SK-N-SH (cell line): ENCODE results near the gene PRSS56. TPM values are rescaled to one million over a fixed set of nuclear protein-coding genes. Genes with fewer than 3 reads are reported as not detected.
"Not testable (repeated sequence)": the region's sequence is repeated elsewhere in the genome, so short reads cannot be mapped to it uniquely, and the experiment has no call there.

Experiments
- CTCF ChIA-PET: fragments of 300-600, 350-600 bp; formaldehyde crosslinking; extraction: SDS; loops from one replicate; lab custom pipeline; 2021; lab: Yijun Ruan, JAX
- POLR2A ChIA-PET: fragments of 350-600 bp; sonication (Branson Sonifier 250); formaldehyde crosslinking; extraction: SDS; loops from one replicate; lab custom pipeline; 2020; ENCODE audit warnings: antibody characterized with exemption, inconsistent platforms; lab: Yijun Ruan, JAX
- DNase-seq: peaks from one replicate; pipeline ENCODE4 v3.0.0; 2012
- H2AFZ ChIP-seq: fragments of 200-600 bp; sonication (generic); 2 replicates; pipeline ENCODE4 v1.8.1; 2016; ENCODE audit warnings: antibody characterized with exemption, mild to moderate bottlenecking, low read depth
- H3F3A ChIP-seq: fragments of 200-600 bp; sonication (generic); replicated peaks from 2 replicates; pipeline ENCODE3; 2016; ENCODE audit warnings: antibody characterized with exemption, mild to moderate bottlenecking; ENCODE audit not compliant: insufficient read depth
- H3K27ac ChIP-seq, 2 experiments: fragments of 200-500 bp in 1 of 2; fragments of 200-600 bp in 1 of 2; sonication (Bioruptor generic) in 1 of 2; sonication (generic), shearing (Covaris generic) in 1 of 2; 2 replicates each; pipeline versions ENCODE4 v1.5.1 to v1.6.1; 2014 to 2016; ENCODE audit warnings: low read depth in 2 of 2, inconsistent platforms in 1 of 2, low read length in 1 of 2, mild to moderate bottlenecking in 1 of 2, mixed read lengths in 1 of 2
- H3K27me3 ChIP-seq: fragments of 200-600 bp; sonication (generic), shearing (Covaris generic); 2 replicates; pipeline ENCODE4 v1.6.1; 2016; ENCODE audit warnings: mixed run types; ENCODE audit not compliant: insufficient read depth
- H3K36me3 ChIP-seq, 2 experiments: fragments of 200-500 bp in 1 of 2; fragments of 200-600 bp in 1 of 2; sonication (Bioruptor generic) in 1 of 2; sonication (generic) in 1 of 2; replicated peaks in 1 of 2; 2 replicates each; pipeline versions ENCODE3 to v1.5.1; 2014 to 2016; ENCODE audit warnings: low read length in 1 of 2, mild to moderate bottlenecking in 1 of 2; ENCODE audit not compliant: insufficient read depth in 2 of 2, control insufficient read depth in 1 of 2
- H3K4me1 ChIP-seq, 2 experiments: fragments of 200-500 bp in 1 of 2; fragments of 200-600 bp in 1 of 2; sonication (Bioruptor generic) in 1 of 2; sonication (generic), shearing (Covaris generic) in 1 of 2; 2 replicates each; pipeline versions ENCODE4 v1.5.1 to v1.6.1; 2014 to 2016; ENCODE audit warnings: low read depth in 1 of 2, low read length in 1 of 2, mixed run types in 1 of 2; ENCODE audit not compliant: insufficient read depth in 2 of 2, control insufficient read depth in 1 of 2
- H3K4me2 ChIP-seq: fragments of 200-600 bp; sonication (generic), shearing (Covaris generic); 2 replicates; pipeline ENCODE4 v1.6.1; 2017; ENCODE audit warnings: mixed run types
- H3K4me3 ChIP-seq, 2 experiments: fragments of 200-500 bp in 1 of 2; fragments of 200-600 bp in 1 of 2; sonication (Bioruptor generic) in 1 of 2; sonication (generic), shearing (Covaris generic) in 1 of 2; 2 replicates each; pipeline versions ENCODE4 v1.5.1 to v1.8.1; 2014 to 2016; ENCODE audit warnings: low read depth in 2 of 2, inconsistent platforms in 1 of 2, low read length in 1 of 2, mild to moderate bottlenecking in 1 of 2, mixed read lengths in 1 of 2, moderate library complexity in 1 of 2
- H3K79me2 ChIP-seq: fragments of 200-600 bp; sonication (generic); 2 replicates; pipeline ENCODE4 v1.8.1; 2017; ENCODE audit warnings: mild to moderate bottlenecking; ENCODE audit not compliant: insufficient read depth
- H3K9ac ChIP-seq: fragments of 200-600 bp; sonication (generic); 2 replicates; pipeline ENCODE4 v1.6.1; 2017; ENCODE audit warnings: mixed run types
- H3K9me2 ChIP-seq: fragments of 200-600 bp; sonication (generic); 2 replicates; pipeline ENCODE4 v1.6.1; 2017; ENCODE audit warnings: mixed run types
- H3K9me3 ChIP-seq: fragments of 200-600 bp; sonication (generic); 2 replicates; pipeline ENCODE4 v1.6.1; 2017; ENCODE audit warnings: mixed run types, mild to moderate bottlenecking, moderate library complexity
- H4K20me1 ChIP-seq: fragments of 200-600 bp; sonication (generic); 2 replicates; pipeline ENCODE4 v1.6.1; 2017; ENCODE audit warnings: mild to moderate bottlenecking, mixed run types; ENCODE audit not compliant: insufficient read depth
- CTCF ChIP-seq: fragments of 200-600 bp; sonication (generic); IDR thresholded peaks from 2 replicates; pipeline ENCODE4 v1.6.1; 2017; ENCODE audit warnings: antibody characterized with exemption, mild to moderate bottlenecking, moderate library complexity
- EP300 ChIP-seq, 2 experiments: IDR thresholded peaks; 2 replicates each; pipeline versions ENCODE4 v1.4.0 to v1.6.1; 2012; ENCODE audit warnings: borderline replicate concordance in 1 of 2, low read depth in 1 of 2, low read length in 1 of 2
- MAX ChIP-seq: IDR thresholded peaks from 2 replicates; pipeline ENCODE4 v1.4.0; 2012; ENCODE audit warnings: low read depth
- MXI1 ChIP-seq: IDR thresholded peaks from 2 replicates; pipeline ENCODE4 v1.6.1; 2012; ENCODE audit warnings: mild to moderate bottlenecking, low read depth, low read length, improper control_type of control experiment
- PBX3 ChIP-seq: IDR thresholded peaks from 2 replicates; pipeline ENCODE4; 2012
- POLR2AphosphoS5 ChIP-seq: IDR thresholded peaks from 2 replicates; pipeline ENCODE4 v1.6.1; 2012; ENCODE audit warnings: low read depth, low read length
- REST ChIP-seq: IDR thresholded peaks from 2 replicates; pipeline ENCODE4 v1.6.1; 2012; ENCODE audit warnings: mild to moderate bottlenecking, low read depth, low read length, moderate library complexity
- ZBTB33 ChIP-seq: IDR thresholded peaks from 2 replicates; pipeline ENCODE4 v1.4.0; 2012; ENCODE audit warnings: low read depth, borderline replicate concordance
- WGBS: methylation state at CpG from one replicate; pipeline ENCODE4 v1.1.6; 2017; ENCODE audit warnings: low lambda C conversion rate; 5-methylcytosine and 5-hydroxymethylcytosine counted together
- polyA plus RNA-seq, 3 experiments: library from polyadenylated mRNA; depleted of rRNA; stranded (reverse); fragments of >200 nt; gene quantifications; 2 replicates each; pipeline ENCODE4 v1.2.3, GENCODE V29; 2012

Gene PRSS56
- polyA plus RNA-seq, 1 of the 3 experiments (the other 2 are of a cell fraction): not detected

- no peaks in the 10 kb centered on the region for H3K27me3 ChIP-seq
- no peaks in the 10 kb centered on the region for H3K79me2 ChIP-seq
- no peaks in the 10 kb centered on the region for H3K9me2 ChIP-seq
- H3K27ac ChIP-seq: no peak overlapping the region
- peak; percentile 65 for DNase-seq
- H2AFZ ChIP-seq: no peak overlapping the region
- no peak overlapping the region for H3K4me2 ChIP-seq
- H3F3A ChIP-seq: no peaks in the 10 kb centered on the region
- H3K9me3 ChIP-seq: no peaks in the 10 kb centered on the region
- no peaks in the 10 kb centered on the region for H3K36me3 ChIP-seq
- 51% methylated on average over 9 of the region's 9 CpGs for WGBS
- no peak overlapping the region for H3K4me3 ChIP-seq
- no peaks in the 10 kb centered on the region for H4K20me1 ChIP-seq
- ChIA-PET CTCF (interaction anchor here (0.6 to 5.4 kb wide), 5 partner anchors 11 to 205 kb away, joined by 3 to 32 read pairs (median 4); partner anchors contain the start of gene PRSS56), POLR2A (no interaction called here)
- TF ChIP-seq MXI1 (peak; percentile 53; the same call in 1 of the 2 replicates), EP300 (IDR thresholded peaks at IDR 0.05; ENCODE audit: borderline replicate concordance in 1 of 2, low read depth in 1 of 2, low read length in 1 of 2) (no peak)
- H3K4me1 ChIP-seq: peaks cover 0 to 5% of the 10 kb centered on the region in 2 experiments; a peak in 1 of 4 replicates
- no peak overlapping the region for H3K9ac ChIP-seq
These were observed 12.2 kb downstream of the PRSS56 start for GRCh38 chr2:232532419-232532818.

- H3K27me3 ChIP-seq, H3K4me3 ChIP-seq, H3F3A ChIP-seq, H3K9me3 ChIP-seq, H3K36me3 ChIP-seq, H3K79me2 ChIP-seq, H3K4me2 ChIP-seq, H3K9ac ChIP-seq, H3K27ac ChIP-seq, H2AFZ ChIP-seq, POLR2A ChIA-PET, H4K20me1 ChIP-seq, DNase-seq, H3K4me1 ChIP-seq, H3K9me2 ChIP-seq: not testable (repeated sequence)
- 79% methylated on average over 5 of the region's 7 CpGs for WGBS
- CTCF ChIA-PET: interaction anchor here (0.6 to 5.4 kb wide), 6 partner anchors 10 to 206 kb away, joined by 3 to 32 read pairs (median 4); partner anchors contain the start of gene PRSS56
These were observed 12.6 kb downstream of the PRSS56 start for GRCh38 chr2:232532821-232533220.

- Histone ChIP-seq H3K27me3 (no peaks in the 10 kb centered on the region), H3K79me2 (no peaks in the 10 kb centered on the region), H3K4me2 (no peak overlapping the region), H4K20me1 (no peaks in the 10 kb centered on the region), H3K9me3 (no peaks in the 10 kb centered on the region), H3K27ac (no peak overlapping the region), H3K4me1 (peaks cover 0 to 5% of the 10 kb centered on the region in 2 experiments; a peak in 1 of 4 replicates), H3K36me3 (no peaks in the 10 kb centered on the region), H3F3A (no peaks in the 10 kb centered on the region), H3K4me3 (no peak overlapping the region), H3K9ac (no peak overlapping the region), H3K9me2 (no peaks in the 10 kb centered on the region), H2AFZ (no peak overlapping the region)
- DNase-seq: no peak
- CTCF ChIA-PET: interaction anchor here (0.9 to 5.4 kb wide), 2 partner anchors 12 to 634 kb away, joined by 3 to 32 read pairs; partner anchors contain the start of gene PRSS56
- POLR2A ChIA-PET: no interaction called here
- 90% methylated on average over 4 of the region's 13 CpGs for WGBS
- TF ChIP-seq REST (no peak), MAX (no peak), POLR2AphosphoS5 (no peak), CTCF (no peak), PBX3 (no peak), ZBTB33 (no peak)
These were observed 13.9 kb downstream of the PRSS56 start for GRCh38 chr2:232533944-232534710.
